H9 (cell line): Measurements from ENCODE around the gene FMC1. TPM values are rescaled to one million over a fixed set of nuclear protein-coding genes. Genes with fewer than 3 reads are reported as not detected.
"Not testable (repeated sequence)": the region's sequence is repeated elsewhere in the genome, so short reads cannot be mapped to it uniquely, and the experiment has no call there.

Experiments
- DNase-seq: peaks from one replicate; pipeline ENCODE4 v3.0.0-alpha.2; 2017
- H2AFZ ChIP-seq: one replicate; pipeline ENCODE4 v1.6.1; 2013; ENCODE audit warnings: mild to moderate bottlenecking, low read length, control low read depth, moderate library complexity
- H2AK5ac ChIP-seq: 2 replicates; pipeline ENCODE4 v1.6.1; 2013; ENCODE audit warnings: low read length, control low read depth, mixed read lengths; ENCODE audit not compliant: insufficient read length
- H2BK120ac ChIP-seq: one replicate; pipeline ENCODE4 v1.6.1; 2013; ENCODE audit warnings: low read depth, mild to moderate bottlenecking, low read length, control low read depth, inconsistent platforms; ENCODE audit not compliant: poor library complexity, severe bottlenecking
- H2BK12ac ChIP-seq: 2 replicates; pipeline ENCODE4 v1.6.1; 2013; ENCODE audit warnings: low read length, control low read depth, mixed read lengths, low read depth; ENCODE audit not compliant: insufficient read length
- H2BK15ac ChIP-seq: 2 replicates; pipeline ENCODE4 v1.6.1; 2013; ENCODE audit warnings: low read depth, low read length, control low read depth
- H2BK20ac ChIP-seq: one replicate; pipeline ENCODE4 v1.6.1; 2013; ENCODE audit warnings: low read depth, mild to moderate bottlenecking, low read length, control low read depth, inconsistent platforms; ENCODE audit not compliant: poor library complexity, severe bottlenecking
- H2BK5ac ChIP-seq: 2 replicates; pipeline ENCODE4 v1.6.1; 2013; ENCODE audit warnings: low read length, control low read depth, mixed read lengths; ENCODE audit not compliant: insufficient read length
- H3K14ac ChIP-seq: 2 replicates; pipeline ENCODE4 v1.6.1; 2013; ENCODE audit warnings: low read length, control low read depth; ENCODE audit not compliant: insufficient read depth
- H3K18ac ChIP-seq: 2 replicates; pipeline ENCODE4 v1.6.1; 2013; ENCODE audit warnings: low read depth, mild to moderate bottlenecking, mixed read lengths, low read length, control low read depth; ENCODE audit not compliant: insufficient read length
- H3K23ac ChIP-seq: 2 replicates; pipeline ENCODE4 v1.6.1; 2013; ENCODE audit warnings: low read length, control low read depth, mixed read lengths, low read depth; ENCODE audit not compliant: insufficient read length
- H3K23me2 ChIP-seq: 2 replicates; pipeline ENCODE4 v1.6.1; 2013; ENCODE audit warnings: low read depth, mild to moderate bottlenecking, mixed read lengths, low read length, control low read depth; ENCODE audit not compliant: insufficient read length, poor library complexity, severe bottlenecking
- H3K27ac ChIP-seq: 2 replicates; pipeline ENCODE4 v1.5.1; 2013; ENCODE audit warnings: low read length, control low read depth, mixed read lengths, low read depth; ENCODE audit not compliant: insufficient read length
- H3K27me3 ChIP-seq: 2 replicates; pipeline ENCODE4 v1.6.1; 2013; ENCODE audit warnings: low read length, control low read depth, inconsistent platforms; ENCODE audit not compliant: insufficient read depth
- H3K4ac ChIP-seq: 2 replicates; pipeline ENCODE4 v1.6.1; 2013; ENCODE audit warnings: low read depth, mild to moderate bottlenecking, control low read depth, inconsistent platforms, low read length, moderate library complexity
- H3K4me1 ChIP-seq: 2 replicates; pipeline ENCODE4 v1.6.1; 2013; ENCODE audit warnings: low read length, control low read depth, inconsistent platforms; ENCODE audit not compliant: insufficient read depth
- H3K4me2 ChIP-seq: 2 replicates; pipeline ENCODE4 v1.6.1; 2013; ENCODE audit warnings: low read length, control low read depth, mixed read lengths; ENCODE audit not compliant: insufficient read length, insufficient read depth
- H3K56ac ChIP-seq: 2 replicates; pipeline ENCODE4 v1.6.1; 2013; ENCODE audit warnings: low read depth, mild to moderate bottlenecking, mixed read lengths, low read length, control low read depth; ENCODE audit not compliant: insufficient read length
- H3K79me1 ChIP-seq: 2 replicates; pipeline ENCODE4 v1.6.1; 2013; ENCODE audit warnings: low read depth, mild to moderate bottlenecking, moderate library complexity, low read length, control low read depth, inconsistent platforms; ENCODE audit not compliant: insufficient read depth, poor library complexity, severe bottlenecking
- H3K79me2 ChIP-seq: 2 replicates; pipeline ENCODE4 v1.6.1; 2013; ENCODE audit warnings: low read length, control low read depth, inconsistent platforms; ENCODE audit not compliant: insufficient read depth
- H3K9ac ChIP-seq: 2 replicates; pipeline ENCODE4 v1.6.1; 2013; ENCODE audit warnings: low read length, control low read depth, mixed read lengths; ENCODE audit not compliant: insufficient read length; ENCODE audit errors: extremely low read depth
- H3K9me3 ChIP-seq: one replicate; pipeline ENCODE4 v1.6.1; 2013; ENCODE audit warnings: low read depth, low read length, inconsistent platforms; ENCODE audit not compliant: control insufficient read depth
- H3T11ph ChIP-seq: one replicate; pipeline ENCODE4 v1.6.1; 2013; ENCODE audit warnings: mild to moderate bottlenecking, low read length, control low read depth, inconsistent platforms
- H4K20me1 ChIP-seq: one replicate; pipeline ENCODE4 v1.6.1; 2013; ENCODE audit not compliant: control insufficient read depth, insufficient read length, insufficient read depth
- H4K5ac ChIP-seq: 2 replicates; pipeline ENCODE4 v1.6.1; 2013; ENCODE audit warnings: low read depth, mild to moderate bottlenecking, mixed read lengths, low read length, control low read depth; ENCODE audit not compliant: insufficient read length
- H4K8ac ChIP-seq: replicated peaks from 2 replicates; pipeline ENCODE4 v1.6.1; 2013; ENCODE audit warnings: low read length, control low read depth, mixed read lengths, low read depth; ENCODE audit not compliant: insufficient read length
- H4K91ac ChIP-seq: 2 replicates; pipeline ENCODE4 v1.6.1; 2013; ENCODE audit warnings: low read depth, mild to moderate bottlenecking, moderate library complexity, mixed read lengths, low read length, control low read depth; ENCODE audit not compliant: insufficient read length
- H3K27ac Mint-ChIP-seq, 3 experiments: 2 replicates in 2 of 3; 3 replicates in 1 of 3; pipeline ENCODE4 v1.8.0; 2020 to 2021; ENCODE audit warnings: mixed read lengths in 3 of 3, mild to moderate bottlenecking in 1 of 3, moderate library complexity in 1 of 3
- H3K27me3 Mint-ChIP-seq: 2 replicates; pipeline ENCODE4 v1.8.0; 2021; ENCODE audit warnings: low read depth, mild to moderate bottlenecking, moderate library complexity, mixed read lengths
- H3K36me3 Mint-ChIP-seq, 3 experiments: 2 replicates in 2 of 3; 3 replicates in 1 of 3; pipeline ENCODE4 v1.8.0; 2020 to 2021; ENCODE audit warnings: low read depth in 3 of 3, mixed read lengths in 3 of 3; ENCODE audit not compliant: insufficient read depth in 1 of 3
- H3K4me1 Mint-ChIP-seq, 2 experiments: 2 replicates each; pipeline ENCODE4 v1.8.0; 2020; ENCODE audit warnings: mixed read lengths in 2 of 2
- H3K4me3 Mint-ChIP-seq, 2 experiments: 2 replicates in 1 of 2; 3 replicates in 1 of 2; pipeline ENCODE4 v1.8.0; 2020 to 2021; ENCODE audit warnings: mild to moderate bottlenecking in 2 of 2, mixed read lengths in 2 of 2, moderate library complexity in 1 of 2
- H3K9me3 Mint-ChIP-seq, 2 experiments: 2 replicates in 1 of 2; 3 replicates in 1 of 2; pipeline ENCODE4 v1.8.0; 2020; ENCODE audit warnings: mild to moderate bottlenecking in 2 of 2, mixed read lengths in 2 of 2, moderate library complexity in 1 of 2
- CTCF ChIP-seq: fragments of 200-600 bp; sonication (generic); conservative IDR thresholded peaks from 3 replicates; pipeline ENCODE4 v1.8.0; 2021; ENCODE audit warnings: antibody characterized with exemption, mild to moderate bottlenecking
- WGBS: extraction: QIAGEN DNeasy Blood & Tissue Kit; methylation state at CpG from one replicate; pipeline ENCODE4 v1.1.7; 2013; ENCODE audit warnings: missing lambda C conversion rate, low lambda C conversion rate, mixed read lengths; ENCODE audit not compliant: insufficient read length; ENCODE audit errors: extremely low coverage; 5-methylcytosine and 5-hydroxymethylcytosine counted together
- total RNA-seq: library from RNA; stranded (reverse); gene quantifications from 2 replicates; pipeline ENCODE4 v1.2.1, GENCODE V29; 2021

FMC1 gene
- total RNA-seq, 1 experiment from 2014 or later = 10.9 TPM

- H2BK120ac ChIP-seq = no peak overlapping the region
- H2AK5ac ChIP-seq = no peak overlapping the region
- H4K5ac ChIP-seq = no peak overlapping the region
- no peaks in the 10 kb centered on the region for H3K27me3 ChIP-seq
- H3T11ph ChIP-seq = no peak overlapping the region
- no peak overlapping the region for H2BK20ac ChIP-seq
- no peak overlapping the region for H3K23ac ChIP-seq
- no peaks in the 10 kb centered on the region for H3K23me2 ChIP-seq
- no peak overlapping the region for H4K8ac ChIP-seq
- no peak overlapping the region for H3K4me2 ChIP-seq
- H3K18ac ChIP-seq = no peak overlapping the region
- no peak overlapping the region for H2AFZ ChIP-seq
- Mint-ChIP-seq H3K27ac (no peak overlapping the region), H3K9me3 (no peaks in the 10 kb centered on the region), H3K4me3 (no peak overlapping the region), H3K4me1 (no peaks in the 10 kb centered on the region), H3K36me3 (no peaks in the 10 kb centered on the region), H3K27me3 (peaks cover 9% of the 10 kb centered on the region)
- no peak for TF ChIP-seq CTCF
- H2BK12ac ChIP-seq = no peak overlapping the region
- no peak overlapping the region for H3K56ac ChIP-seq
- H4K91ac ChIP-seq = no peak overlapping the region
- H2BK15ac ChIP-seq = no peak overlapping the region
- H3K9me3 ChIP-seq = no peaks in the 10 kb centered on the region
- no peak for DNase-seq
- H3K9ac ChIP-seq = no peak overlapping the region
- no peak overlapping the region for H3K4ac ChIP-seq
- no peaks in the 10 kb centered on the region for H3K79me1 ChIP-seq
- H4K20me1 ChIP-seq = no peaks in the 10 kb centered on the region
- H3K4me1 ChIP-seq = no peaks in the 10 kb centered on the region
- no CpG with 5 or more reads among the region's 5 CpGs for WGBS
- H2BK5ac ChIP-seq = no peak overlapping the region
- no peak overlapping the region for H3K27ac ChIP-seq
- no peaks in the 10 kb centered on the region for H3K79me2 ChIP-seq
- no peak overlapping the region for H3K14ac ChIP-seq
Measured at GRCh38 chr7:139332697-139333359, 8.3 kb upstream of the FMC1 start.

- not testable (repeated sequence) for H3K27me3 ChIP-seq, H3K9me3 Mint-ChIP-seq, H3K36me3 Mint-ChIP-seq, H3K4me1 ChIP-seq, H3K9ac ChIP-seq, H3K4me3 Mint-ChIP-seq, H4K20me1 ChIP-seq, H2AFZ ChIP-seq, H3K4me2 ChIP-seq, H4K5ac ChIP-seq, H3K56ac ChIP-seq, DNase-seq, H3K9me3 ChIP-seq, H3K4ac ChIP-seq, H4K8ac ChIP-seq, H3K4me1 Mint-ChIP-seq, H2BK12ac ChIP-seq, H3K79me2 ChIP-seq, H3K23me2 ChIP-seq, H2BK5ac ChIP-seq, H2BK15ac ChIP-seq, H2AK5ac ChIP-seq, H2BK120ac ChIP-seq, H3K27ac Mint-ChIP-seq, H4K91ac ChIP-seq, H3K18ac ChIP-seq, H3K23ac ChIP-seq, H3T11ph ChIP-seq, H3K14ac ChIP-seq, H2BK20ac ChIP-seq, H3K27ac ChIP-seq, H3K79me1 ChIP-seq
- H3K27me3 Mint-ChIP-seq = peaks cover 12% of the 10 kb centered on the region
- no CpG with 5 or more reads among the region's 13 CpGs for WGBS
Measured at GRCh38 chr7:139333443-139333842, 7.7 kb upstream of the FMC1 start.
